ENCODE measurements around the gene GAL3ST2.
A peak's percentile ranks its signal among the peaks of the same experiment; 100 is the strongest.

GAL3ST2 gene

GRCh38 chr2:241771286-241772062, 5.1 kb upstream of the GAL3ST2 start:
- no peak for TF ChIP-seq CTCF (IDR thresholded peaks at IDR 0.05; ENCODE audit: insufficient read depth, low read depth, low read length, missing control alignments)
- no peak for DNase-seq (ENCODE audit: low read depth)
- H3K4me3 ChIP-seq (ENCODE audit: low read length), result no peak overlapping the region

- TF ChIP-seq CTCF (IDR thresholded peaks at IDR 0.05; ENCODE audit: insufficient read depth, low read depth, low read length, missing control alignments), result no peak
- H3K4me3 ChIP-seq (ENCODE audit: low read length), result no peak overlapping the region
- DNase-seq (ENCODE audit: low read depth), result no peak
Observed at GRCh38 chr2:241772063-241772499, 4.5 kb upstream of the GAL3ST2 start.

- DNase-seq (ENCODE audit: low read depth), result no peak
- no peak overlapping the region for H3K4me3 ChIP-seq (ENCODE audit: low read length)
- TF ChIP-seq CTCF (IDR thresholded peaks at IDR 0.05; ENCODE audit: insufficient read depth, low read depth, low read length, missing control alignments), result no peak
Observed at GRCh38 chr2:241773511-241774418, 2.9 kb upstream of the GAL3ST2 start.

- peak; percentile 32 for DNase-seq (ENCODE audit: low read depth)
Observed at GRCh38 chr2:241774419-241775222, 2.0 kb upstream of the GAL3ST2 start.

GRCh38 chr2:241775223-241776177, 1.1 kb upstream of the GAL3ST2 start:
- TF ChIP-seq CTCF (IDR thresholded peaks at IDR 0.05; ENCODE audit: insufficient read depth, low read depth, low read length, missing control alignments), result no peak
- DNase-seq (ENCODE audit: low read depth), result no peak
- H3K4me3 ChIP-seq (ENCODE audit: low read length), result no peak overlapping the region

More at GRCh38 chr2:241774419-241775222, 2.0 kb upstream of the GAL3ST2 start:
- H3K4me3 ChIP-seq (ENCODE audit: low read length), result no peak overlapping the region
- TF ChIP-seq CTCF (IDR thresholded peaks at IDR 0.05; ENCODE audit: insufficient read depth, low read depth, low read length, missing control alignments), result no peak

Measured in epithelial cell of esophagus (primary cell).